Activated T-cell treated with anti-CD3 and anti-CD28 coated beads for 1 hour (primary cell): Measurements from ENCODE around the gene FIBIN.

Experiments
- DNase-seq: peaks from one replicate; pipeline ENCODE4 v3.0.0-alpha.2; 2020; ENCODE audit warnings: low read depth

Gene FIBIN

GRCh38 chr11:27022659-27023251 lies 28.8 kb downstream of the FIBIN start:
- no peak for DNase-seq

- no peak for DNase-seq
Observed at GRCh38 chr11:27024865-27025264, 31.0 kb downstream of the FIBIN start.

GRCh38 chr11:27025312-27025955 lies 31.5 kb downstream of the FIBIN start:
- no peak for DNase-seq

GRCh38 chr11:27025957-27026733 lies 32.2 kb downstream of the FIBIN start:
- no peak for DNase-seq

- no peak for DNase-seq
Observed at GRCh38 chr11:27028561-27028965, 34.7 kb downstream of the FIBIN start.

- no peak for DNase-seq
Observed at GRCh38 chr11:27029966-27030365, 36.1 kb downstream of the FIBIN start.

GRCh38 chr11:27031754-27032153 lies 37.8 kb downstream of the FIBIN start:
- DNase-seq, result no peak

- DNase-seq, result no peak
Observed at GRCh38 chr11:27039873-27040272, 46.0 kb downstream of the FIBIN start.

- DNase-seq, result no peak
Observed at GRCh38 chr11:27040302-27041115, 46.6 kb downstream of the FIBIN start, which contains the start of gene BBOX1. TSS of gene BBOX1 (plus strand) at chr11:27040815. CDS start at chr11:27055431, 14,616 bp downstream.

GRCh38 chr11:27041141-27041899 lies 47.4 kb downstream of the FIBIN start:
- no peak for DNase-seq
